ENCODE measurements around the gene HDLBP. TPM values are rescaled to one million over a fixed set of nuclear protein-coding genes. Genes with fewer than 3 reads are reported as not detected.

Gene HDLBP
- total and polyA plus RNA-seq, 2 of the 4 experiments (the other 2 are of a cell fraction) = 648 to 1,165 TPM

DNA sequence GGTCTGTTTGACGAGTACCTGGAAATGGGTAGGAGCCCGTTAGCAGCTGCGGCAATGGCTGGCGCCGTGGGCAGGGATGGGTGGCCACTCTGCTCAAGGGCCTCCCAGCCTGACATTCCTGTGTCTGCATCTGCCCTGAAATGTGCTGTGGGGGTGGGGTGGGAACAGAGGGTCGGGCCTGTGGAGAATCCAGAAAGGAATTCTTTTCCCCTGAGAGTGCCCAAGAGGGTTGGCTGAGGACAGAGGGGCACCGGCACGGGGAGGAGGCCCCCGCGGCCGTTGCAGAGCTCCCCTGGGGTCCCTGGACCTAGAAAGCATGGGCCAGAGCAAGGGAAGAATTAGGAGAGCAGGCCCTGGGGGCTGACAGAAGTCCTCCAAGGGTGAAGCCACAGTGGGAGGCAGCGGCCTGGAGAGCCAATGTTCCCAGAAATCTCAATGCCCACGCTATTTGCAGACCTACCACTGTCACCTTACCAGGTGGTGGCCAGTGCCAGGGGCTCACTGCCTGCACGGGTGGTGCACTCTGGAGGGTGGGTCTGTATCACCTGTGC is 99.2 kb downstream of the HDLBP start:
- H3K27ac ChIP-seq (ENCODE audit: insufficient read depth, low read length) = no peak overlapping the region
- intact Hi-C loops (cut with micrococcal nuclease) = loop anchor here (5.0 kb wide), 2 partner anchors 304 to 364 kb away; no protein-coding TSS in a partner anchor

More for the DNA sequence above, 99.2 kb downstream of the HDLBP start:
- no peak overlapping the region for H2AK5ac ChIP-seq (ENCODE audit: low read depth, low read length)
- no peaks in the 10 kb centered on the region for H3K9me3 ChIP-seq (ENCODE audit: control insufficient read depth, insufficient read depth, low read length)
- 52% methylated on average over 4 of the region's 14 CpGs; no CpG with 5 or more reads in 1 of the 2 experiments for WGBS, 2 experiments (ENCODE audit: extremely low coverage in 2 of 2, insufficient read length in 1 of 2)
- no peak overlapping the region for H4K5ac ChIP-seq (ENCODE audit: low read depth, low read length)
- H3K14ac ChIP-seq (replicated peaks; ENCODE audit: low read depth, low read length) = no peak overlapping the region
- H4K20me1 ChIP-seq (ENCODE audit: insufficient read depth, low read length) = peaks cover 4% of the 10 kb centered on the region; the same call in 1 of the 2 replicates
- no peak overlapping the region for H4K8ac ChIP-seq (ENCODE audit: low read depth in 2 of 2, low read length in 2 of 2)
- no peak overlapping the region for H3K23ac ChIP-seq (ENCODE audit: low read depth, low read length)
- H2AK9ac ChIP-seq (replicated peaks; ENCODE audit: low read depth, low read length, poor library complexity) = peak overlapping the region; percentile 50
- no peak overlapping the region for H3K18ac ChIP-seq (ENCODE audit: low read depth, low read length)
- no peak overlapping the region for H3K4ac ChIP-seq (ENCODE audit: low read depth, low read length)
- H3K56ac ChIP-seq (ENCODE audit: extremely low read depth, insufficient read depth, low read length) = no peak overlapping the region
- no peak overlapping the region for H3K4me2 ChIP-seq (ENCODE audit: low read depth, low read length)
- peaks cover 4% of the 10 kb centered on the region; the same call in 1 of the 2 replicates for H3K4me1 ChIP-seq (ENCODE audit: control insufficient read depth, insufficient read depth, low read length)
- no peak overlapping the region for H2BK20ac ChIP-seq (ENCODE audit: low read depth, low read length)
- no peak for DNase-seq
- H2BK15ac ChIP-seq (ENCODE audit: low read depth, low read length) = no peak overlapping the region
- H2BK120ac ChIP-seq (ENCODE audit: low read depth, low read length) = no peak overlapping the region
- peaks cover 18% of the 10 kb centered on the region; the same call in 1 of the 2 replicates for H3K27me3 ChIP-seq (ENCODE audit: control insufficient read depth, insufficient read depth, low read length)
- no peak overlapping the region for H3K9ac ChIP-seq (ENCODE audit: low read depth, low read length)
- in situ Hi-C loops (cut with MboI; ENCODE audit: low sequenced_read_pairs) (no loop called here), dilution Hi-C loops (cut with HindIII; ENCODE audit: low sequenced_read_pairs, unreplicated experiment) (no loop called here)
- H3K9me1 ChIP-seq (ENCODE audit: insufficient read depth, low read length) = peaks cover 2% of the 10 kb centered on the region; the same call in 1 of the 2 replicates
- H3K36me3 ChIP-seq (ENCODE audit: control insufficient read depth, insufficient read depth, low read length) = no peaks in the 10 kb centered on the region
- H3K4me3 ChIP-seq (ENCODE audit: insufficient read depth, low read depth, low read length) = no peak overlapping the region
- TF ChIP-seq, protein P1, sequence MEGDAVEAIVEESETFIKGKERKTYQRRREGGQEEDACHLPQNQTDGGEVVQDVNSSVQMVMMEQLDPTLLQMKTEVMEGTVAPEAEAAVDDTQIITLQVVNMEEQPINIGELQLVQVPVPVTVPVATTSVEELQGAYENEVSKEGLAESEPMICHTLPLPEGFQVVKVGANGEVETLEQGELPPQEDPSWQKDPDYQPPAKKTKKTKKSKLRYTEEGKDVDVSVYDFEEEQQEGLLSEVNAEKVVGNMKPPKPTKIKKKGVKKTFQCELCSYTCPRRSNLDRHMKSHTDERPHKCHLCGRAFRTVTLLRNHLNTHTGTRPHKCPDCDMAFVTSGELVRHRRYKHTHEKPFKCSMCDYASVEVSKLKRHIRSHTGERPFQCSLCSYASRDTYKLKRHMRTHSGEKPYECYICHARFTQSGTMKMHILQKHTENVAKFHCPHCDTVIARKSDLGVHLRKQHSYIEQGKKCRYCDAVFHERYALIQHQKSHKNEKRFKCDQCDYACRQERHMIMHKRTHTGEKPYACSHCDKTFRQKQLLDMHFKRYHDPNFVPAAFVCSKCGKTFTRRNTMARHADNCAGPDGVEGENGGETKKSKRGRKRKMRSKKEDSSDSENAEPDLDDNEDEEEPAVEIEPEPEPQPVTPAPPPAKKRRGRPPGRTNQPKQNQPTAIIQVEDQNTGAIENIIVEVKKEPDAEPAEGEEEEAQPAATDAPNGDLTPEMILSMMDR (conservative IDR thresholded peaks at IDR 0.05; ENCODE audit: low read depth, low read length) = no peak
- TF ChIP-seq POLR2A (IDR thresholded peaks at IDR 0.05; ENCODE audit: low read depth, low read length) (no peak), FOS (IDR thresholded peaks at IDR 0.05; ENCODE audit: low read depth, low read length) (no peak), MAFK (IDR thresholded peaks at IDR 0.05; ENCODE audit: low read depth, low read length) (no peak), CEBPB (IDR thresholded peaks at IDR 0.05; ENCODE audit: low read depth, low read length) (no peak), RAD21 (IDR thresholded peaks at IDR 0.05; ENCODE audit: low read length) (no peak), RFX5 (IDR thresholded peaks at IDR 0.05; ENCODE audit: low read depth, low read length) (no peak)
- H2BK5ac ChIP-seq (ENCODE audit: low read depth, low read length, poor library complexity, severe bottlenecking) = no peak overlapping the region
- no peak overlapping the region for H4K91ac ChIP-seq (ENCODE audit: insufficient read depth, low read depth, low read length)
- no peak for ATAC-seq (ENCODE audit: low read depth)
- POLR2A ChIA-PET (ENCODE audit: unreplicated experiment) = no interaction called here
- H2AFZ ChIP-seq (replicated peaks; ENCODE audit: low read length, poor library complexity) = peak overlapping the region; percentile 43
- no TSS peak for BruUV-seq (replicated peaks)
- CTCF ChIA-PET = no interaction called here
- H3K79me1 ChIP-seq (ENCODE audit: low read depth in 1 of 2, low read length in 2 of 2) = peaks cover 0 to 7% of the 10 kb centered on the region in 2 experiments; a peak in 1 of 4 replicates
